Measurements from ENCODE around the gene KIAA1671. TPM values are rescaled to one million over a fixed set of nuclear protein-coding genes. Genes with fewer than 3 reads are reported as not detected.

The KIAA1671 gene
- total RNA-seq, 6 donors from 2014 or later = 30.9 to 57.7 (median 42.1) TPM

- 15 to 32% methylated on average over 5 to 7 of the region's 7 CpGs for WGBS, 2 donors
- Histone ChIP-seq H3K27ac (no peak overlapping the region), H3K27me3 (peaks cover 0 to 5% (median 0%) of the 10 kb centered on the region in 4 donors)
These were observed 2.1 kb upstream of the KIAA1671 start for GRCh38 chr22:24950272-24950902.

GRCh38 chr22:24952837-24953383 lies 394 bp downstream of the KIAA1671 start:
- DNase-seq = peak in 1 of 2 donors; percentile 73
- TF ChIP-seq POLR2A (IDR thresholded peaks at IDR 0.05) (peak in 1 of 4 donors; percentile 47), CTCF (IDR thresholded peaks at IDR 0.05) (no peak), POLR2AphosphoS5 (IDR thresholded peaks at IDR 0.05) (peak in 1 of 2 donors; percentile 20)
- peak overlapping the region; percentile 27 to 88 (median 64) for H3K4me3 ChIP-seq
- H3K9me3 ChIP-seq = no peaks in the 10 kb centered on the region
- peaks cover 7 to 45% (median 16%) of the 10 kb centered on the region in 4 donors for H3K4me1 ChIP-seq
- H3K27ac ChIP-seq = peak overlapping the region; percentile 83 to 91 (median 86)
- ATAC-seq (ENCODE audit: low FRiP score in 2 of 2) = peak; percentile 32 to 46
- peaks cover 0 to 5% (median 0%) of the 10 kb centered on the region in 4 donors for H3K27me3 ChIP-seq
- no peaks in the 10 kb centered on the region for H3K36me3 ChIP-seq
- 0 to 1% methylated on average over 2 to 26 of the region's 35 CpGs for WGBS, 2 donors

More at GRCh38 chr22:24950272-24950902, 2.1 kb upstream of the KIAA1671 start:
- TF ChIP-seq CTCF (IDR thresholded peaks at IDR 0.05) = no peak
- TF ChIP-seq POLR2AphosphoS5 (IDR thresholded peaks at IDR 0.05) = no peak
- no peak for TF ChIP-seq EP300 (IDR thresholded peaks at IDR 0.05)
- no peak for TF ChIP-seq POLR2A (IDR thresholded peaks at IDR 0.05)
- H3K9me3 ChIP-seq = no peaks in the 10 kb centered on the region
- no peak overlapping the region for H3K4me3 ChIP-seq
- ATAC-seq (ENCODE audit: low FRiP score in 2 of 2) (no peak), DNase-seq (no peak)
- H3K4me1 ChIP-seq = peaks cover 7 to 45% (median 16%) of the 10 kb centered on the region in 4 donors
- H3K36me3 ChIP-seq = no peaks in the 10 kb centered on the region

GRCh38 chr22:24953384-24954113 lies 1.0 kb downstream of the KIAA1671 start:
- Histone ChIP-seq H3K27me3 (peaks cover 0 to 5% (median 0%) of the 10 kb centered on the region in 4 donors), H3K9me3 (no peaks in the 10 kb centered on the region), H3K36me3 (no peaks in the 10 kb centered on the region), H3K4me3 (peak overlapping the region; percentile 27 to 88 (median 64)), H3K4me1 (peaks cover 7 to 45% (median 16%) of the 10 kb centered on the region in 4 donors), H3K27ac (peak overlapping the region; percentile 83 to 91 (median 86))
- ATAC-seq (ENCODE audit: low FRiP score in 2 of 2) (peak in 1 of 2 donors; percentile 2), DNase-seq (peak; percentile 39 to 86)
- no peak for TF ChIP-seq POLR2AphosphoS5 (IDR thresholded peaks at IDR 0.05)
- TF ChIP-seq POLR2A (IDR thresholded peaks at IDR 0.05) = no peak
- peak in 1 of 4 donors; percentile 18 for TF ChIP-seq EP300 (IDR thresholded peaks at IDR 0.05)
- TF ChIP-seq CTCF (IDR thresholded peaks at IDR 0.05) = no peak
- WGBS, 2 donors = 20 to 29% methylated on average over 13 of the region's 47 CpGs

- WGBS, 2 donors = 26 to 39% methylated on average over 4 of the region's 4 CpGs
- Histone ChIP-seq H3K27ac (peak overlapping the region; percentile 83 to 91 (median 86)), H3K27me3 (peaks cover 0 to 5% (median 0%) of the 10 kb centered on the region in 4 donors), H3K4me3 (peak overlapping the region in 3 of 4 donors; percentile 61 to 88 (median 68)), H3K36me3 (no peaks in the 10 kb centered on the region), H3K4me1 (peaks cover 7 to 45% (median 16%) of the 10 kb centered on the region in 4 donors), H3K9me3 (no peaks in the 10 kb centered on the region)
- no peak for DNase-seq
- no peak for ATAC-seq (ENCODE audit: low FRiP score in 2 of 2)
- TF ChIP-seq POLR2A (IDR thresholded peaks at IDR 0.05) (no peak), CTCF (IDR thresholded peaks at IDR 0.05) (no peak), EP300 (IDR thresholded peaks at IDR 0.05) (no peak), POLR2AphosphoS5 (IDR thresholded peaks at IDR 0.05) (no peak)
These were observed 1.6 kb downstream of the KIAA1671 start for GRCh38 chr22:24954114-24954463.
